SK-MEL-5 (cell line): ENCODE data around the gene IFITM2. TPM values are rescaled to one million over a fixed set of nuclear protein-coding genes. Genes with fewer than 3 reads are reported as not detected.
"Not testable (repeated sequence)": the region's sequence is repeated elsewhere in the genome, so short reads cannot be mapped to it uniquely, and the experiment has no call there.

Experiments used
- DNase-seq: peaks from one replicate; pipeline ENCODE4 v3.0.0-alpha.2; 2016; ENCODE audit warnings: low read depth, low spot score
- in situ Hi-C: cut with HindIII; loops from 2 replicates; pipeline ENCODE4 v1.10.0; 2016; ENCODE audit warnings: low sequenced_read_pairs, high pct_unique_total_duplicates, low pct_unique_long_range_greater_than_20kb
- total RNA-seq: library from RNA; depleted of rRNA; stranded (reverse); fragments of >200 nt; shearing (Covaris generic); gene quantifications from 2 replicates; pipeline ENCODE4 v1.2.3, GENCODE V29; 2014

The IFITM2 gene
- total RNA-seq, 1 experiment from 2014 or later: 4.2 TPM

GRCh38 chr11:315051-315481 lies 7.5 kb downstream of the IFITM2 start:
- in situ Hi-C loops: no loop called here
- DNase-seq: no peak

GRCh38 chr11:315516-315994 lies 7.9 kb downstream of the IFITM2 start:
- in situ Hi-C loops: no loop called here
- no peak for DNase-seq

GRCh38 chr11:316031-316701 lies 8.6 kb downstream of the IFITM2 start:
- in situ Hi-C loops: no loop called here

GRCh38 chr11:316891-317301 lies 9.3 kb downstream of the IFITM2 start:
- DNase-seq: no peak
- in situ Hi-C loops: no loop called here

More at GRCh38 chr11:316031-316701, 8.6 kb downstream of the IFITM2 start:
- no peak for DNase-seq

DNA sequence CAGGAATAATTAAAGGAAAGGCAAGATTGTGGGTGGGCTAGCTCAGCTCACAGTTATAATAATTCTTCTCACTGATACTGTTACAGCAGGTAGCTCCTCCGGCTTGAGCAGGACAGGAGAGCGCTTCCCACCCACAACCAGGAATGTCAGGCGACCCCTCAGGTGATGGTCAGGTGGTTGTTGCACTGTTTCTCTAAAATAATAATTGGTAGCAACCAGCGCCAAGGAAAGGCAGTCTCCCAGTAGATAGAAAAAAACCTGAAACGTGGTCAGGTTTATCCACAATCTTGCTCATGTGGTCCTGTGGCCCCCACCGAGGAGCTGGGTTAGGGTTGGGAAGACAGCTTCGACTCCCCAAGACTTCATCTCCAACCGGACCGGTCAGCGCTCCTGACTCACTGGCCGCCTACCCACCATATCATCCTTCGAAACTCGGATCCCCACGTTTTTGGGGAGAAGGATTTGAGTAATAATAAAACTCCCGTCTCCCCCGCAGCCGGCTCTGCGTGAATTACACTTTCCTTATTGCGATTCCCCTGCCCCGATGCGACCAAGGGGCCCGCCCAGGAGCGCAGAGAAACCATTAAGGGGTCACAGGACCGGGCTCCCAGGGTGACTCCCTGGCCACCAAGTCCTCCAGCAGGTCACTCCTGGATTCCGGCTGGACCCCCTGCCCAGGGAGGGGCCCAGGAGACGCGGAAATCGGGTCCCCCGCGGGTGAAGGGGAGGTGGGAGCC lies 10.2 kb downstream of the IFITM2 start:
- in situ Hi-C loops: not testable (repeated sequence)

GRCh38 chr11:318405-319120 lies 10.9 kb downstream of the IFITM2 start:
- DNase-seq, in situ Hi-C loops: not testable (repeated sequence)

More for the DNA sequence above, 10.2 kb downstream of the IFITM2 start:
- not testable (repeated sequence) for DNase-seq

- DNase-seq, in situ Hi-C loops: not testable (repeated sequence)
Measured at GRCh38 chr11:319121-319887, 11.7 kb downstream of the IFITM2 start.

DNA sequence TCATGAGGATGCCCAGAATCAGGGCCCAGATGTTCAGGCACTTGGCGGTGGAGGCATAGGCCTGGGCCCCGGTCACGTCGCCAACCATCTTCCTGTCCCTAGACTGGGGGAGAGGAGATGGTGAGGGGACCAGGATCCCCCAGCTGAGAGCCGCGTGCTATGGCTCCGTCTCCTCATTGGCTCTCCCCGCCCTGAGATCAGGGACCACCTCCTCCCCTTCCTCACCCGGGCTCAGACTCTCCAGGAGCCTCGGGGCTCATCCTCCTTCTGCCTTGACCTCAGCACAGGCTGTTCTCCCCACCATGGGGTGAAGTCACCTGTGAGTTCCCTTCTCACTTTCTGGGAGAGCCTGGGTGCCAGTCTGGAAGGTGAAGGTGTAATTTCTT lies 12.3 kb downstream of the IFITM2 start:
- in situ Hi-C loops, DNase-seq: not testable (repeated sequence)

DNA sequence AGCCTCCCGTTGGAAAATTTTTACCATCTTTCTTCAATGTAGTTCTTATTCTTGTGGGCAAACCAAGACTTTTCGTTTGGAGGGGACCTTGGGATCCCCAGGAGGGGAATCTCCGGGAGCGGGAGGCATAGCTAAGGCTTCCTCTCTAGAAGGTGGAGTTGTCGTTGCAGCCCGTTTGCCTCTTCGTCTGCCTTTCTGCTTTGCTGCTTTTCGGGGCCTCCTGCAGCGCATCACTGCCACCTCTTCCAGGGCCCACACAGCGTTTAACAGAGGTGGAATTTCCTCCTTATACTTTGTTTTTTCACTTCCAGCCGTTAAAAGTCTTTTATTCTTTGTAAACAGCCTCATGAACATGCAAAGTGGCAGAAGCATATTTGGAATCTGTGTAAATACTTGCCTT lies 16.5 kb downstream of the IFITM2 start:
- in situ Hi-C loops: no loop called here
- no peak for DNase-seq

DNA sequence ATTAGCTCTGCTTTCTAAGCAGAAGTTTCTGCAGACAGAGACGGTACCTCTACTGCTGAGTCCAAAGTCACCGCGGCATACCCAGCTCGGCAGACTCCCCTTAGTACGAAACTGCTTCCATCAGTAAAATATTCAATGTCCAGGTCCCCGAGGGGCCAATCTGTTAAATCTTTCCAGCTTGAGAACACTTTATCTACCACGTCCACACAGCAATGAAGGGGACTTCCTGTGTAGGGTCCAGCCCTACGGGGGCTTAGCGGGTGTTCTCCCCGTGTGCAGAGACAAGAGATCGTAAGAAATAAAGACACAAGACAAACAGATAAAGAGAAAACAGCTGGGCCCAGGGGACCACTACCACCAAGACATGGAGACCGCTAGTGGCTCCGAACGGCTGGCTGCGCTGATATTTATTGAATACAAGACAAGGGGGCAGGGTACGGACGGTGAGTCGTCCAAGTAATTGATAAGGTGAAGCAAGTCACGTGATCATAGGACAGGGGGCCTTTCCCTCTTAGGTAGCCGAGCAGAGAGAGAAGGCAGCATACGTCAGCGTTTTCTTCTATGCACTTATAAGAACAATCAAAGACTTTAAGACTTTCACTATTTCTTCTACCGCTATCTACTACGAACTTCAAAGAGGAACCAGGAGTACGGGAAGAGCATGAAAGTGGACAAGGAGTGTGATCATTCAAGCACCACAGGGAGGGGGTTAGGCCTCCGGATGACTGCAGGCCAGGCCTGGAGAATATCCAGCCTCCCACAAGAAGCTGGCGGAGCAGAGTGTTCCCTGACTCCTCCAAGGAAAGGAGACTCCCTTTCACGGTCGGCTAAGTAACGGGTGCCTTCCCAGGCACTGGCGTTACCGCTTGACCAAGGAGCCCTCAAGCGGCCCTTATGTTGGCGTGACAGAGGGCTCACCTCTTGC lies 17.2 kb downstream of the IFITM2 start:
- DNase-seq, in situ Hi-C loops: not testable (repeated sequence)

DNA sequence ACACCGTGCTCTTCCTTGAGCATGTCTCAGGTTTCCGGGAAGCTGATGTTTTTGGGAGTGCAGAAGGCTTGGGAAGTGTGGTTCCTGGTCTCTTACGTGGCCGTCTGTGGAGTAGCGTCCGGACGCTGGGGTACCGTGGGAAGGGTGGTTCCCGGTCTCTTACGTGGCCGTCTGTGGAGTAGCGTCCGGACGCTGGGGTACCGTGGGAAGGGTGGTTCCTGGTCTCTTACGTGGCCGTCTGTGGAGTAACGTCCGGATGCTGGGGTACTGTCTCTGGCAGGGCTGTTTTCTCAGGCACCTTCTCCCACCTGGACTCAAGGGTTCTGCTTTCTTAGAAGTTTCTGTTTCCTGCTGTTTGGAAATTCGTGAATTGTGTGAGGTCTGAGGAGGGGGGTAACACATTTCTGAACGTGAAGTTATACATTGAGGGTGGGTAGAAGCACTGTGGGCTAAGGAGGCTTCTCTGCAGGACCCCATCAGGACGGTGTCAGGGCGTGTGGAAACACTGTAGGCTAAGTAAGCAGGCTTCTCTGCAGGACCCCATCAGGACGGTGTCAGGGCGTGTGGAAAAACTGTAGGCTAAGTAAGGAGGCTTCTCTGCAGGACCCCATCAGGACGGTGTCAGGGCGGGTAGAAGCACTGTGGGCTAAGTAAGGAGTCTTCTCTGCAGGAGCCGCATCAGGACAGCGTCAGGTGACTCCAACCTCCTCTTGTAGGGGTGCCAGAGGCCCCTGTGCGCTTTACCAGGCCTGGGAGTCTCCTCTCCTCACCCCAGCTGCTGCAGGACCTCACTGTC lies 18.4 kb downstream of the IFITM2 start:
- in situ Hi-C loops: no loop called here
- DNase-seq: no peak

- no peak for DNase-seq
- in situ Hi-C loops: no loop called here
Measured at GRCh38 chr11:326592-326841, 18.9 kb downstream of the IFITM2 start.

- no peak for DNase-seq
- in situ Hi-C loops: no loop called here
Measured at GRCh38 chr11:326842-327580, 19.4 kb downstream of the IFITM2 start.

- no peak for DNase-seq
- in situ Hi-C loops: no loop called here
Measured at GRCh38 chr11:327581-327923, 19.9 kb downstream of the IFITM2 start.

DNA sequence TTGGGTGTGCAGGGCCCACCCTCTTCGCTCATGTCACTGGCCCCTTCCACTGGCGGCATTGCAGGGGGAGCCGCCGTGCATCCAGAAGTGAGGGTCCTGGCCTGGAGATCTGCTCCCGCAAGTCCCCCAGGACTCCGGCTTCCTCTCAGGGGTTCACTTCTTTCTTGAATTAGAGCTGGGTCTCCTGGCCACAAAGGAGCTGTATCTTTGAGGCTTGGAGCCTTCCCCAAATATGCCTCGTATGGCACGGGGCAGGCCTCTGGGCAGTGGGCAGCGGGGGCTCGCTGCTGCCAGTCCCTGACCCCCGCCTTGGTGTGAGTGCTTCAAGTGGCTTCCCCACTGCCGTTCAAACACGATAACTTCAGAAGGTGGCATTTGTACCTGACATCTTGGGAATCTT lies 20.4 kb downstream of the IFITM2 start:
- in situ Hi-C loops: no loop called here
- DNase-seq: no peak
